ENCODE data around the gene USP44. TPM values are rescaled to one million over a fixed set of nuclear protein-coding genes. Genes with fewer than 3 reads are reported as not detected.

The USP44 gene
- total and polyA plus RNA-seq, 10 of the 15 experiments (the other 5 are each of a cell fraction or from before 2014, with no cell fraction given), result 0.02 to 0.26 (median 0.12) TPM; not detected in 6

DNA sequence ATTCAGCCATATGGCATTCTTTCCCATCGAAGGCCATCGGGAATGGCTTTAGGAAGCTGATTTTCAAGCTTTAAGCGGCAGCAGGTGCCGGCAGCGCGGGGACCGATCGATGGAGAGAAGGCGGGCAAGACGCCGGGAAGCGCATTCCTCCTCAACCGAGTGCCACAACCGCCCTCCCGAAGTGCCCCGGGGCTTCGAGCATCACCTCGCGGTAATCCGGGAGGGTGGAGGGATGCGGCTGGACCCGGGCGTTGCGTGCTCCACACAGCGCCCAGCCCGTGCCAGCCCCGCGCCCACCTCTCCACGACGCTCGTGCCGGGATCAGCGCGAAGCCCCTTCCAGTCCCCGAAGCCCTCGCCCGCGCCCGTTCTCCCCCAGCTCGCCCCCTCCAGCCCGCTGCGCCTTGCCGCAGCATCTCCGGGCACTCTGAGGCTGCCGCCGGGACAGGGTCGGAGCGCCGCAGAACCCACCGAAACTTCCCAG lies 3.2 kb downstream of the USP44 start:
- ChIA-PET CTCF (no interaction called here), RAD21 (ENCODE audit: unreplicated experiment) (no interaction called here), SMC1A (ENCODE audit: uncharacterized antibody, unreplicated experiment) (no interaction called here), POLR2A (no interaction called here)
- H3K9me3 ChIP-seq (replicated peaks; ENCODE audit: control insufficient read depth, insufficient read depth, low read length), result peaks cover 6% of the 10 kb centered on the region
- H3K27me3 ChIP-seq (replicated peaks in 1 of 2; ENCODE audit: control insufficient read depth in 2 of 2, insufficient read depth in 2 of 2, low read length in 1 of 2), result peaks cover 5 to 17% of the 10 kb centered on the region in 2 experiments
- intact Hi-C loops (cut with micrococcal nuclease; ENCODE audit: unreplicated experiment), result no loop called here
- no peak for ATAC-seq
- no peaks in the 10 kb centered on the region for H3K36me3 ChIP-seq (ENCODE audit: control insufficient read depth in 2 of 2, insufficient read depth in 2 of 2, low read length in 1 of 2)
- WGBS (ENCODE audit: insufficient coverage, insufficient replicate concordance, low lambda C conversion rate, missing lambda C conversion rate), result 24% methylated on average over 33 of the region's 50 CpGs
- in situ Hi-C loops (cut with MboI), result no loop called here
- no peak overlapping the region for H3K9ac ChIP-seq (ENCODE audit: control insufficient read depth, insufficient read depth, low read length)
- H3K79me2 ChIP-seq (ENCODE audit: control insufficient read depth, insufficient read depth, low read length), result no peaks in the 10 kb centered on the region
- FAIRE-seq, result no peak
- H4K20me1 ChIP-seq (ENCODE audit: control insufficient read depth, insufficient read depth), result no peaks in the 10 kb centered on the region
- no peak overlapping the region for H2AFZ ChIP-seq (ENCODE audit: control insufficient read depth, low read depth, low read length)
- no TSS peak for BruUV-seq (replicated peaks)
- H3K4me3 ChIP-seq, result peak overlapping the region; percentile 11; the same call in 1 of the 2 replicates
- peak; percentile 79 for TF ChIP-seq HDAC6 (IDR thresholded peaks at IDR 0.05; ENCODE audit: unreplicated experiment)
- TF ChIP-seq, protein P1, sequence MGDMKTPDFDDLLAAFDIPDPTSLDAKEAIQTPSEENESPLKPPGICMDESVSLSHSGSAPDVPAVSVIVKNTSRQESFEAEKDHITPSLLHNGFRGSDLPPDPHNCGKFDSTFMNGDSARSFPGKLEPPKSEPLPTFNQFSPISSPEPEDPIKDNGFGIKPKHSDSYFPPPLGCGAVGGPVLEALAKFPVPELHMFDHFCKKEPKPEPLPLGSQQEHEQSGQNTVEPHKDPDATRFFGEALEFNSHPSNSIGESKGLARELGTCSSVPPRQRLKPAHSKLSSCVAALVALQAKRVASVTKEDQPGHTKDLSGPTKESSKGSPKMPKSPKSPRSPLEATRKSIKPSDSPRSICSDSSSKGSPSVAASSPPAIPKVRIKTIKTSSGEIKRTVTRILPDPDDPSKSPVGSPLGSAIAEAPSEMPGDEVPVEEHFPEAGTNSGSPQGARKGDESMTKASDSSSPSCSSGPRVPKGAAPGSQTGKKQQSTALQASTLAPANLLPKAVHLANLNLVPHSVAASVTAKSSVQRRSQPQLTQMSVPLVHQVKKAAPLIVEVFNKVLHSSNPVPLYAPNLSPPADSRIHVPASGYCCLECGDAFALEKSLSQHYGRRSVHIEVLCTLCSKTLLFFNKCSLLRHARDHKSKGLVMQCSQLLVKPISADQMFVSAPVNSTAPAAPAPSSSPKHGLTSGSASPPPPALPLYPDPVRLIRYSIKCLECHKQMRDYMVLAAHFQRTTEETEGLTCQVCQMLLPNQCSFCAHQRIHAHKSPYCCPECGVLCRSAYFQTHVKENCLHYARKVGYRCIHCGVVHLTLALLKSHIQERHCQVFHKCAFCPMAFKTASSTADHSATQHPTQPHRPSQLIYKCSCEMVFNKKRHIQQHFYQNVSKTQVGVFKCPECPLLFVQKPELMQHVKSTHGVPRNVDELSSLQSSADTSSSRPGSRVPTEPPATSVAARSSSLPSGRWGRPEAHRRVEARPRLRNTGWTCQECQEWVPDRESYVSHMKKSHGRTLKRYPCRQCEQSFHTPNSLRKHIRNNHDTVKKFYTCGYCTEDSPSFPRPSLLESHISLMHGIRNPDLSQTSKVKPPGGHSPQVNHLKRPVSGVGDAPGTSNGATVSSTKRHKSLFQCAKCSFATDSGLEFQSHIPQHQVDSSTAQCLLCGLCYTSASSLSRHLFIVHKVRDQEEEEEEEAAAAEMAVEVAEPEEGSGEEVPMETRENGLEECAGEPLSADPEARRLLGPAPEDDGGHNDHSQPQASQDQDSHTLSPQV (IDR thresholded peaks at IDR 0.05), result no peak
- no peak for DNase-seq (ENCODE audit: low read depth, low spot score)
- peak overlapping the region; percentile 66 for H3K4me2 ChIP-seq (ENCODE audit: control insufficient read depth, insufficient read depth)
- H3K27ac ChIP-seq (ENCODE audit: control insufficient read depth, insufficient read depth), result no peak overlapping the region
- no peaks in the 10 kb centered on the region for H3K4me1 ChIP-seq (ENCODE audit: control insufficient read depth, insufficient read depth, low read length)

DNA sequence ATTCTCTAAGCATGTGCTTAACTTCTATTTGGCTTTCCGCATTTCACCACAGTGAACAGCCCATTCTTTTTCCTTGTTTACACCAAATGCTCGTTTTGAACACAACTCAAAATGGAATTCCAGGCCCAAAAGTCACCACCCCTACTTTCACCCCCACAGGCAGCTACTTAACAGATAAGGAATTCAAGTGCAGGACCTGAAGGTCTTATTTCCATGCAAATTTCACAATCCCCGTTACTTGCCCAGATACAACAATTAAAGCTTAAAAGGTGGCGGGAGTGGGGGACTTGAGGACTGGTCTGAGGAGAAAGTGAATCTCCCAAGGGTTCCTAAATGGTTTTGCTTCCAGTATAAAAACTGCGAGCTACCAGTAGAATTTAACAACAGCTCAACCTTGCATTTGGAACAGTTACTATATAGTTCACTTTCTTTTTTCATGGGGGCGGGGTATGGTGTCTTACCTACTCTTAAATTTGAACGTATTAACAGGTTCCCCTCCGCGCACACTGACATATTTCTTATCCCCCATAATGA lies 3.7 kb downstream of the USP44 start:
- no peaks in the 10 kb centered on the region for H4K20me1 ChIP-seq (ENCODE audit: control insufficient read depth, insufficient read depth)
- ChIA-PET CTCF (no interaction called here), POLR2A (no interaction called here), RAD21 (ENCODE audit: unreplicated experiment) (no interaction called here), SMC1A (ENCODE audit: uncharacterized antibody, unreplicated experiment) (no interaction called here)
- 44% methylated on average over 9 of the region's 9 CpGs for WGBS (ENCODE audit: insufficient coverage, insufficient replicate concordance, low lambda C conversion rate, missing lambda C conversion rate)
- H3K9ac ChIP-seq (ENCODE audit: control insufficient read depth, insufficient read depth, low read length), result no peak overlapping the region
- FAIRE-seq (no peak), DNase-seq (ENCODE audit: low read depth, low spot score) (no peak), ATAC-seq (no peak)
- intact Hi-C loops (cut with micrococcal nuclease; ENCODE audit: unreplicated experiment), result no loop called here
- peaks cover 5 to 17% of the 10 kb centered on the region in 2 experiments for H3K27me3 ChIP-seq (replicated peaks in 1 of 2; ENCODE audit: control insufficient read depth in 2 of 2, insufficient read depth in 2 of 2, low read length in 1 of 2)
- H3K27ac ChIP-seq (ENCODE audit: control insufficient read depth, insufficient read depth), result no peak overlapping the region
- peak overlapping the region; percentile 66; the same call in 1 of the 2 replicates for H3K4me2 ChIP-seq (ENCODE audit: control insufficient read depth, insufficient read depth)
- no peaks in the 10 kb centered on the region for H3K4me1 ChIP-seq (ENCODE audit: control insufficient read depth, insufficient read depth, low read length)
- no peaks in the 10 kb centered on the region for H3K79me2 ChIP-seq (ENCODE audit: control insufficient read depth, insufficient read depth, low read length)
- peaks cover 6% of the 10 kb centered on the region for H3K9me3 ChIP-seq (replicated peaks; ENCODE audit: control insufficient read depth, insufficient read depth, low read length)
- no peaks in the 10 kb centered on the region for H3K36me3 ChIP-seq (ENCODE audit: control insufficient read depth in 2 of 2, insufficient read depth in 2 of 2, low read length in 1 of 2)
- in situ Hi-C loops (cut with MboI), result no loop called here
- no peak overlapping the region for H2AFZ ChIP-seq (ENCODE audit: control insufficient read depth, low read depth, low read length)
- no TSS peak for BruUV-seq (replicated peaks)
- no peak overlapping the region for H3K4me3 ChIP-seq
- TF ChIP-seq ATF7 (IDR thresholded peaks at IDR 0.05; ENCODE audit: low read depth), result no peak
- no peak for TF ChIP-seq BRCA1 (IDR thresholded peaks at IDR 0.05; ENCODE audit: low read depth, low read length)
- TF ChIP-seq ZNF207 (IDR thresholded peaks at IDR 0.05; ENCODE audit: borderline replicate concordance), result no peak
- TF ChIP-seq CREM (IDR thresholded peaks at IDR 0.05; ENCODE audit: low read depth), result no peak
- TF ChIP-seq RCOR1 (conservative IDR thresholded peaks at IDR 0.05; ENCODE audit: low read depth, low read length), result no peak
- no peak for TF ChIP-seq POLR2AphosphoS2 (IDR thresholded peaks at IDR 0.05; ENCODE audit: low read depth, low read length)
- no peak for TF ChIP-seq MEF2B (IDR thresholded peaks at IDR 0.05; ENCODE audit: partially characterized antibody, poor library complexity, severe bottlenecking)
- no peak for TF ChIP-seq EGR1 (IDR thresholded peaks at IDR 0.05; ENCODE audit: borderline replicate concordance in 1 of 2, low read depth in 2 of 2, low read length in 2 of 2)
- TF ChIP-seq STAT1 (conservative IDR thresholded peaks at IDR 0.05), result no peak
- no peak for TF ChIP-seq SIX5 (IDR thresholded peaks at IDR 0.05; ENCODE audit: low read depth, low read length, severe bottlenecking)
- TF ChIP-seq FOXK2 (IDR thresholded peaks at IDR 0.05), result no peak

Measured in GM12878 (cell line).